ENCODE results near the gene TTC31.

Gene TTC31

DNA sequence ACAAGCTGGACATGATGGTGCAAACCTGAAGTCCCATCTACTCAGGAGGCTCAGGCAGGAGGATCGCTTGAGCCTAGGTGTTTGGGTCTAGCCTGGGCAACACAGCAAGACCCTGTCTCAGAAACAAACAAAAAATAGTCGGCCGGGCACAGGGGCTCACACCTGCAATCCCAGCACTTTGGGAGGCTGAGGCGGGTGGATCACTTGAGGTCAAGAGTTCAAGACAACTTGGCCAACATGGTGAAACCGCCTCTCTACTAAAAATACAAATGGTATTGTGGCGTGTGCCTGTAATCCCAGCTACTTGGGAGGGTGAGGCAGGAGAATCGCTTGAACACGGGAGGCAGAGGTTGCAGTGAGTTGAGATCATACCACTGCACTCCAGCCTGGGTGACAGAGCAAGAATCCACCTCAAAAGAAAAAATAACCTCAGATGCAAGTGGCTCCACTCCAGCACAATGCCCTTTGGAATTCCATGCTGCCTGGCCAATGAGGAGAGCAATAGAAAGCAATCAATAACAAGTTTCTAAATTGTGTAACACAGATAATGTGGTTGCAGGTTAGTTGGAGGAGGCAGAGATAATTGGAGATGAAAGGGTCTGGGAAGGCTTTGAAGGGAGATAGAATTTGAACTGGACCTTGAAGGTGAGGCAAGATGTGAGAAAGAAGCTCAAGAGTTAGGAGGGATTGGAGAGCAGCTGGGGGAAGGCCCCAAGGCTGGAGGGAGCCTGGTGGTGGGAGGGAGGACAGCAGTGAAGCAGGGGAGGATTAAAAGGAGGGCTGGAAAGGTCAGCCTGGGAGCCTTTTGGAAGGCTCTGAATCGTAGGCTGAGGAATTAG lies 6.0 kb downstream of the TTC31 start:
- no peak for DNase-seq (ENCODE audit: low read depth)

- no peak for DNase-seq (ENCODE audit: low read depth)
Measured at GRCh38 chr2:74489906-74490305, 7.0 kb downstream of the TTC31 start.

- no peak for DNase-seq (ENCODE audit: low read depth)
Measured at GRCh38 chr2:74491648-74492544, 9.0 kb downstream of the TTC31 start.

GRCh38 chr2:74493546-74493945 lies 10.7 kb downstream of the TTC31 start:
- DNase-seq (ENCODE audit: low read depth) = no peak

- no peak for DNase-seq (ENCODE audit: low read depth)
Measured at GRCh38 chr2:74495440-74495839, 12.6 kb downstream of the TTC31 start.

- no peak for DNase-seq (ENCODE audit: low read depth)
Measured at GRCh38 chr2:74496997-74497776, 14.3 kb downstream of the TTC31 start.

DNA sequence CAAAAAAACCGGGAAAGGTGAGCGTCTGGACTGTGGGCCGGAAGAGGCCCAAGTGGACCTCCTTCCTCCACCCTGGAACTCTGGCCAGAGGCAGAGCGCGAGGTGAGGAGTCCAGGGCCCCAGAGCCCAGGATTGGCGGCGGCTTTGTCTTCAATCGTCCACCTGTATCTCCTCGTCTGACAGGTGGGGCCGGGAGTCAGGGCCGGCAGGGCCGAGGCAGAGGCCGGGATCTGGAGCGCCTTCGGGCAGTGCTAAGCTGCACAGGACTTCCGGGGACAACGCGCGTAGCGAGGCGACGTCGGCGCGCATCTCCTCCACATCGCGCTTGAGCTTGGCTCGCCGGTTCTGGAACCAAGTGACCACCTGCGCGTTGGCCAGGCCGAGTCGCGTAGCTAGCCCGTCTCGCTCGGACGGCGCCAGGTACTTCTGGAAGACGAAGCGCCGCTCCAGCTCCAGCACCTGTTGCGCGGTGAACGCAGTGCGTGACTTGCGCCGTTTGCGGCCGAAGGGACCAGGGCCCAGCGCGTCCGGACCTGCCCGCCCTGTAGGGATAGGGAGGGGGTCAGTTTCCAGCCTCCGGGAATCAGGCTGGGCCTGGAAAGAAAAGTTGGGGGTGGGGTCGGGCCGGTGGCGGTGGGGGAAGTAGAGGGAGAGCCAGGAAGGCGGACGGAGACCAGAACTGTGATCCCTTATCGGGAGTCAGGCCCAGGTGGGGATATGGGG lies 15.1 kb downstream of the TTC31 start:
- no peak for DNase-seq (ENCODE audit: low read depth)

DNA sequence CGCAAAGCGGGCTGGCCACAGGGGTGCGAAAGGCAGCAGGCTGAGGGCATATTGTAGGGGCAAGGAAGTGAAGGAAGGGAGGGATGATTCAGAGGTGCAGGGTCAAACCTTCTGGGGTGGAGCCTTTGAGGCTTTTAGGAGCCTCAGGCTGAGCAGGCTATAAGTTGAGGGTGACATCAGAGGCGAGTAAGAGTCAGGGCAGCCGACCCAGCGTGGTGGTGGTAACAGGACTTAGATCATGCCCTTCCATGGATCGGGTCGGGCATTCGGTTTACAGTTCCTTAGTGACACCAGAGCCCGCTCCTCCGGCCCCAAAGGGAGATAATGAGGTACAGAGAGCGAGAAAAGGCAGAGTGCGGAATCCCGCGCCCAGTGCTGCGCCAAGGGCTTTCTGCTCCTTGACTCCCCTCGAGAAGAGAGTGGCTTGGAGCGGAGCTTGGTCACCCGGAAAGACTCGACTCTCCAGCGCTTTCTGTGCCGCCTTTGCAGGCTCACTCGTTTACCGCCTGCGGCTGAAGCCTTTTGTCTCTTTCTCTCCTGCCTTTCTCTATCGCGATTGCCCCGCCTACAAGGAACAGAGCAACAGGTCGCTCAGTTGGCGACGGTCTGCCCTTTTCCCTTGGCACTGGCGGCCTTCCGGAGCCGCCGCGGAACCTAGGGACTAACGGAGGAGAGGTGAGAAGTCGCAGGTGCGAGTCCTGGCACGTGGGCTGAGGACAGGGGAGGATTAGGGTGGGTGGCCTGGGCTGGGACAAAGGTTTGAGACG lies 15.8 kb downstream of the TTC31 start:
- no peak for DNase-seq (ENCODE audit: low read depth)

DNA sequence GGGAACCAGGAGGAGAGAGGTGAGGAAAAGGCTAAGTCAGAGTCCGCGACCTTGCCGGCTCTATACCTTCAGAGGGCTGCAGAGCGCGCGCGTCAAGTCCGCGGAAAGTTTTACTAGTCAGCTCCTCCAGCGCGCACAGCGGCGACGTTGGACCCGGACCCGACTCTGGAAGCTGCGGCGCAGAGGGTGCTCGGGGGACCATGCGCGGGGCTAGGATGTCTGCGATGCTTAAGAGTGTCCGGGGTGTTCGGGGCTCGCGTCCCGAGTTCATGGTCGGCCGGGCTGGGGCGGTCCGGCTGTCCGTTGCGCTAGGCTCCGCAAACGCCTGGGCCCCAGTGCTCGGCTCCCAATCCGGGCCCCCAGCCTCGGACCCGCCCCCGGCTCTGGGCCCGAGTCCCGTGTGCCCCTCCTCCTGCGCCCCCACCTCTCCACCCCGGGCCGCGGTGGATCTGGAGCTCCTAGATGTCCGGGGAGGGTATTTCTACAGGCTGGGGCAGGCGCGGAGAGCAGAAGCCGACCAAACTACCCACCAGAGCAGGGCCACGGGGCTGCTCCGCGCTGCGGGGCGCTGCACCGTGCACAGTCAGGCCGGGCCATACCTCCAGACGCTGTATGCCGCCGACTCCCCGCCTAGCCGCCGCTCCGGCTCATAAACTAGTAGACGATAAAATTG lies 16.5 kb downstream of the TTC31 start, which contains the start of gene LBX2:
Gene LBX2 (minus strand): TSS at position 337 of the 673 bp plus-strand sequence. CDS start 66 bp downstream, at position 271.
- no peak for DNase-seq (ENCODE audit: low read depth)

DNA sequence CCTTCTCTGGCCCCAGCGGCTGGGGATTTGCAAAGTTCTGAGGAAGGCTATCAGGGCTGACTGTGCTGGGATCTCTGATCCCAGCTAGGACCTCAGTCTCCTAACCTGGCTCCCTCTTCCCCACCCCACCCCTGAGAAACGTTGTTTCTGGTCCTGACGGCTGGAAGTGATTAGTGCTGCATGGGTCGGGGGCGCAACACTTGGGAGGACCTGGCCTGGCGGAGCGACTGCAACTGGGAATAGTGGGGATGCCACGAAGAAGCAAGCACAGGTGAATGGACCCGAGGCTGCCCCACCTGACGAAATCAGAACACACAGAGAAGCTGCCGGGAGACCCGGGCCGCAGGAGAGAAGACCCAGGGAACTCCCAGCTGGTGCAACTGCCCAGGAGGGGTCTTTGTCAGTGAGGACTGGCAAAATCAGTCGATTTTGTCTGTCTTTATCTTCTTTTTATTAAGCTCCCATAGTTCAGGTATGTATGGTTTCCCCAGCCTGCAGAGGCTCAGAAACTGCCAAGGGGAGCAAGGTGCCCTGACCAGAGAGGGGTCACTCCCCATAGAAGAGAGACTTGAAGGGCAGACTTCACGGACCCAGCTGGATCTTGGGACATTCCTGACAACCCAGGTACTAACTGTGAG lies 17.2 kb downstream of the TTC31 start:
- no peak for DNase-seq (ENCODE audit: low read depth)

DNA sequence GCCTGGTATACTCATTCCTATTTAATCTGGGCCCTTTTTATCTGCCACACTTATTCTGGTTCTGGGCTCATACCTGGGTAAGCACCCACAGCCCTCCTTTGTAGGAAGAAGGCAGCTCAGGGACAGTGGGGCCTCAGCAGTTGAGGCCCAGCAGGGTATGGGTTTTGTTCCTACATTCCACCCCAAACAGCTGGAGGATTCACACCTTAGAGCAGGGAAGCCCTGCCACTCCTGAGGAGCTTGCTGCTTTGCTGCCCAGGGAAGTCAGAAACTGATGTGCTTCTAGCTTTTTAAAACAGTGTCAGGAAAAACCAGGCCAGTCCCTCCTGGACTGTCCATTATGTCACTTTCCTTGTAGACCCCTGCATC lies 17.7 kb downstream of the TTC31 start:
- DNase-seq (ENCODE audit: low read depth) = no peak

DNA sequence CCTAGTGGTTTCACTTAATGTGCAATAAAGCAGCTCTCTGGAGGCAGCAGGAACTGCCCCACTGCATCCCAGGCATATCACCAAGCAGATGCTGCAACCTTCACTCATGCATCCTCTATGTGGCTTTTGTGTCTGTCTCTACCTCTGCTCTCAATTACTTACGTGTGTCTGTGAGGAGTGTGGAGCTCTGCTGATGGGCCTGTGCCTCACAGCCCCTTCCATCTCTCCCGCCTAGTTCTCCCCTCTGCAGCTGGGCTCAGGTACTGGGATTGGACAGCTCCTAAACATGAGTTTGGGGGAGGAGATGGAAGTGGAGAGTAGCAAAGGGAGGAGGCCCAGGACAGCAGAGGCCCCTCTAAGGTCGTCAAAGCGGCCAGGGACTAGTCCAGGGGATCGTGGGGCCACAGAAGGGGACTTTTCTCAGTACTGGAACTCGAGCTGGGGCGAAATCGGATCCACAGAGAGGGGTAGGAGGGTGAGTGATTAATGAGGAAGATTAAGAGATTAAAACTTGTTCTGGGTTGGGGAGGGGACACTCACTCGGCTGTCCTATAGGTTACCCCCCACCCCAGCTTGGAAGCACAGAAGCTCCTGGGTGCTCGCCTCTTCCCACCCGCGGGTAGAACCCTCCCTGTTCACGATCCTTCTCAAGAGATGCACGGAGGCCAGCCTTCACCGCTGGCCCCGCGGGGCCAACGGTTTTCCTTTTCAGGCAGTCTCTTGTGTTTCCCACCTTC lies 18.6 kb downstream of the TTC31 start:
- DNase-seq (ENCODE audit: low read depth) = no peak

GRCh38 chr2:74502147-74502719 lies 19.4 kb downstream of the TTC31 start:
- no peak for DNase-seq (ENCODE audit: low read depth)

GRCh38 chr2:74502720-74503505 lies 20.0 kb downstream of the TTC31 start:
- peak; percentile 79 for DNase-seq (ENCODE audit: low read depth)

DNA sequence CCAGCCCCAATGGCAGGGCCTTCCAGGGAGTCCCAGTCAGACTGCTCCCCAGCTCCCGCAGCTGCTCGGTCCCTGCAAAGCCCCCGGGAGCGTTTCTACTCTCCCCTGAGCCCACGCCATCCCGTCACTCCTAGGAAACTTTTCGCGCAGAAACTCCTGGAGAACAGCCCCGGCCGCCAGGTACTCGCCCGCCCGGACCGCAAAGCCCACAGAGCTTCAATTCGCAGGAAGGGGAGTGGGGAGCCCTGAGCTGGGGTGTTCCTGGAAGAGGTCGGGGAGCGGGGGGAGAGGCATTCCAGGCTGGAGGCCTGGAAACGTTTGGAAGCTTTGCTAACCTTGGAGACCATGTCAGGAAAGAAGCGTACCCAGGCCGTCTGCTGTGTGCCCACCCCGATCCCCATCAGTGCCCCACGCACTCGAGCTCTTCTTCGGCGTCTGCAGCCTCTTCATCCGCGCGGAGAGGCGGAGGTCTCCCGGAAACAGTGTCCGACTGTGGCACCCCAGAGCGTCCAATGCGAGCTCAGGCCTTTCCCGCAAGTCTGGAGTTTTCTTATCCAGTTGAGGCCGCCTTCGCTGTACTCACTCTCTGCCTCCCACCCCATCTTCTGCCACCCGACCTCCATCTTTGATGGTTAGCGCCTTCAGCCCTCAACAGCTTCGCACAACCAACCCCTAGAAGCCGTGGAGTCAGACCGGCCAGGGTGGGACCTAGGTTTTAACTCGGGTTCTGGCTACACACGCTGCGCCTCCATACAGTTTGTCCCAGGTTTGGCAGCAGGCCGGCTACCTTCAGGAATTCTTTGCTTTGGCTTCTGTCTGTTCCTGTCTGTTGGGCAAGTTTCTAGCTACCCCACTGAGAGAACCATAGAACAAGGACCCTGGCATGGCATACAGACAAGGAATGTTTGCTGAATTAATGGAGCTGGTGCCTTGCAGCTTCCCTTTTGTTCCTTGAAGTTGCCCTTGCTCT lies 20.9 kb downstream of the TTC31 start:
- no peak for DNase-seq (ENCODE audit: low read depth)

GRCh38 chr2:74504591-74504990 lies 21.7 kb downstream of the TTC31 start:
- DNase-seq (ENCODE audit: low read depth) = no peak

Data from fibroblast of gingiva (primary cell).